HFFc6 (cell line): ENCODE data around the gene SLC12A2. TPM values are rescaled to one million over a fixed set of nuclear protein-coding genes. Genes with fewer than 3 reads are reported as not detected.

ENCODE experiments used
- DNase-seq: peaks from one replicate; pipeline ENCODE4 v3.0.0-alpha.2; 2018
- H3K27ac Mint-ChIP-seq: 2 replicates; pipeline ENCODE4 v1.8.0; 2020; ENCODE audit warnings: mild to moderate bottlenecking, mixed read lengths
- H3K27me3 Mint-ChIP-seq: 2 replicates; pipeline ENCODE4 v1.8.0; 2021; ENCODE audit warnings: mild to moderate bottlenecking, moderate library complexity, mixed read lengths; ENCODE audit not compliant: insufficient read depth
- H3K36me3 Mint-ChIP-seq: 2 replicates; pipeline ENCODE4 v1.8.0; 2021; ENCODE audit warnings: low read depth, mixed read lengths
- H3K4me1 Mint-ChIP-seq: 2 replicates; pipeline ENCODE4 v1.8.0; 2020; ENCODE audit warnings: low read depth, mixed read lengths
- H3K4me3 Mint-ChIP-seq: 2 replicates; pipeline ENCODE4 v1.8.0; 2020; ENCODE audit warnings: mild to moderate bottlenecking, moderate library complexity, mixed read lengths
- H3K9me3 Mint-ChIP-seq: 2 replicates; pipeline ENCODE4 v1.8.0; 2020; ENCODE audit warnings: mild to moderate bottlenecking, mixed read lengths
- total RNA-seq, 6 experiments: library from RNA; stranded (reverse); fragmentation: NEBNext Ultra II Directional; extraction: Animal tissue kit (Norgen Biotek cat#: 25700); gene quantifications; 2 replicates in 1 of 6; 3 replicates in 5 of 6; pipeline ENCODE4 v1.2.3, GENCODE V29; 2021
- TF ChIP-seq, protein P1 (sequence below): fragments of 200-600 bp; sonication (generic); IDR thresholded peaks from 2 replicates; pipeline ENCODE4 v1.5.0; 2021; ENCODE audit warnings: antibody characterized with exemption, mild to moderate bottlenecking

SLC12A2 gene
- total RNA-seq, 6 experiments from 2014 or later = 14.8 to 17.9 (median 16.1) TPM

DNA sequence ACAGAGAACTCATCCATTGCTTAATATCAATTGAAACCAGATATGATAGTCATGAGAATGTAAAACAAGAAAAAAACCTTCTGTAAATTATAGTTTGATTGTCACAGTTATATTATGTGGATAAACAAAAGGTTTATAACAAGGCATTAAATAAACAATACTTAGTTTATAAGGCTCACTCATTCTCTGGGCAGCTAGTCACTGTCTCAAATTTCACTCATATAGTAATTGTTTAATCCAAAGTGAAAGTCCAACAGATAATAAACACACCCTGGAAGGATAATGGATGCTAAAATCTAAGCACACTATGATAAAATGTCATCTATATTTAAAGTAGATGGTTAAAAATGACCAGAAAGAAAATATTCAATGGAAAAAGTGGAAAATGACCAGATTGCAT, 30.8 kb upstream of the SLC12A2 start:
- H3K9me3 Mint-ChIP-seq = peaks cover 10% of the 10 kb centered on the region
- TF ChIP-seq, protein P1, sequence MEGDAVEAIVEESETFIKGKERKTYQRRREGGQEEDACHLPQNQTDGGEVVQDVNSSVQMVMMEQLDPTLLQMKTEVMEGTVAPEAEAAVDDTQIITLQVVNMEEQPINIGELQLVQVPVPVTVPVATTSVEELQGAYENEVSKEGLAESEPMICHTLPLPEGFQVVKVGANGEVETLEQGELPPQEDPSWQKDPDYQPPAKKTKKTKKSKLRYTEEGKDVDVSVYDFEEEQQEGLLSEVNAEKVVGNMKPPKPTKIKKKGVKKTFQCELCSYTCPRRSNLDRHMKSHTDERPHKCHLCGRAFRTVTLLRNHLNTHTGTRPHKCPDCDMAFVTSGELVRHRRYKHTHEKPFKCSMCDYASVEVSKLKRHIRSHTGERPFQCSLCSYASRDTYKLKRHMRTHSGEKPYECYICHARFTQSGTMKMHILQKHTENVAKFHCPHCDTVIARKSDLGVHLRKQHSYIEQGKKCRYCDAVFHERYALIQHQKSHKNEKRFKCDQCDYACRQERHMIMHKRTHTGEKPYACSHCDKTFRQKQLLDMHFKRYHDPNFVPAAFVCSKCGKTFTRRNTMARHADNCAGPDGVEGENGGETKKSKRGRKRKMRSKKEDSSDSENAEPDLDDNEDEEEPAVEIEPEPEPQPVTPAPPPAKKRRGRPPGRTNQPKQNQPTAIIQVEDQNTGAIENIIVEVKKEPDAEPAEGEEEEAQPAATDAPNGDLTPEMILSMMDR = no peak
- no peaks in the 10 kb centered on the region for H3K27me3 Mint-ChIP-seq
- H3K4me3 Mint-ChIP-seq = no peak overlapping the region
- no peak overlapping the region for H3K27ac Mint-ChIP-seq
- peaks cover 39% of the 10 kb centered on the region for H3K36me3 Mint-ChIP-seq
- DNase-seq = no peak
- H3K4me1 Mint-ChIP-seq = peaks cover 20% of the 10 kb centered on the region

DNA sequence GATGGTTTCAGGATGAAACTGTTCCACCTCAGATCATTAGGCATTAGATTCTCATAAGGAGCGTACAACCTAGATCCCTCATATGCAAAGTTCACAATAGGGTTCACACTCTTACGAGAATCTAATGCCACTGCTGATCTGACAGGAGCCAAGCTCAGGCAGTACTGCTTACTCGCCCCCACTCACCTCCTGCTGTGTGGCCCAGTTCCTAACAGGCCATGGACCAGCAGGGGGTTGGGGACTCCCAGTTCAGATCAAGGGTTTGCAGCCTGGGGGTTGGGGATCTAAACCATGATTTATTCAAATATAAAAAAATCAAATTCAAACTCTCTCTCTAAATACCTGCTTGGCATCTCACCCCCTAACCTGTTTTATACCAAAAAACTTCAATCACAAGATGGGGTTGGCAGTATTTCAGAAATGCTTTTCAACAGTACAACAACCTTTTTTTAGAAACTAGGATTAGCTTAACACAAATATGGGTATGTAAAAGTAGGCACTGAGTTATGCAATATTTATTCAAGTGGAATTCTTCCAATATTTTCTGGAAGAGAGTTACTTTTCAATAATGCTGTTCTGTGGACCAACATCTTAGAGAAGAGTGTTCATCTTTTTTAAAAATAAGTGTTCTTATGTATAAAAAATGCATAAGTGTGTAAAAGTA, 30.1 kb upstream of the SLC12A2 start:
- peaks cover 38% of the 10 kb centered on the region for H3K36me3 Mint-ChIP-seq
- no peak overlapping the region for H3K27ac Mint-ChIP-seq
- no peak overlapping the region for H3K4me3 Mint-ChIP-seq
- peaks cover 20% of the 10 kb centered on the region for H3K4me1 Mint-ChIP-seq
- H3K9me3 Mint-ChIP-seq = peaks cover 3% of the 10 kb centered on the region
- peak; percentile 5 for DNase-seq
- H3K27me3 Mint-ChIP-seq = no peaks in the 10 kb centered on the region
- TF ChIP-seq, protein P1 = no peak

DNA sequence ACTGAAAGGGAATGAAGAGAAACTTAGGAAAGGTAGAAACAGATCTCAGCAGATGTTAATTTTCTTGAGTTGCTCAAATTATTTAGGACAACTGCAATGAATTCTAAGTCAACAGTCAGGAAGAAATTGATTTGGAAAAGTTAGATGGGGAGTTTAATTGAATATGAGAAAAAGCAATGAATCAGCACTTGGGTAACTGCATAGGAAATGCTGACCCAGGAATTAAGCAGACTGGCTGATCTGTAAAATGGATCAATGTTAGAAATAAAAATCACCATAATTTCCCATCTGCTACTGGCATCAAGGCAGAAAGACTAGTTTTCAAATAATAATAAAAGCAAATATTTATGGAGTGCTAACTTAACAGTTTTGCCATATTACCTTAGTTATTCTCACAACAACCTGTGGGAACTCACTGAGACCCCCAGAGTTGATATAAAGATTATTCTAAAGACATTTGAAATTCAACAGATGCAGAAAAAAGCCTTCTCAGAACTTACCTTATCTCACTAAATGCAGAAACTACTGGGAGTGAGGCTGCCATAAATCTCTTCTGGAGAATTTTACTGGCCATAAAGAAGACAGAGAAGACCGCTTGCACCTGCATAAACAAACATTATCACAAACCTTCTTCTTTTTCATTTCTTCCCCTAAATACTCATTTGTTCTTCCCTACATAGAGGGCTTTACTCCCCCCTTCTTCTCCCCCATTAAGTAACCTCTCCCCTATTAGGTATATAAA, 22.8 kb upstream of the SLC12A2 start:
- Mint-ChIP-seq H3K4me1 (peaks cover 29% of the 10 kb centered on the region), H3K4me3 (no peak overlapping the region), H3K27me3 (no peaks in the 10 kb centered on the region), H3K27ac (peak overlapping the region; percentile 79; the same call in 1 of the 2 replicates), H3K36me3 (peaks cover 26% of the 10 kb centered on the region), H3K9me3 (no peaks in the 10 kb centered on the region)
- TF ChIP-seq, protein P1 = no peak
- no peak for DNase-seq

DNA sequence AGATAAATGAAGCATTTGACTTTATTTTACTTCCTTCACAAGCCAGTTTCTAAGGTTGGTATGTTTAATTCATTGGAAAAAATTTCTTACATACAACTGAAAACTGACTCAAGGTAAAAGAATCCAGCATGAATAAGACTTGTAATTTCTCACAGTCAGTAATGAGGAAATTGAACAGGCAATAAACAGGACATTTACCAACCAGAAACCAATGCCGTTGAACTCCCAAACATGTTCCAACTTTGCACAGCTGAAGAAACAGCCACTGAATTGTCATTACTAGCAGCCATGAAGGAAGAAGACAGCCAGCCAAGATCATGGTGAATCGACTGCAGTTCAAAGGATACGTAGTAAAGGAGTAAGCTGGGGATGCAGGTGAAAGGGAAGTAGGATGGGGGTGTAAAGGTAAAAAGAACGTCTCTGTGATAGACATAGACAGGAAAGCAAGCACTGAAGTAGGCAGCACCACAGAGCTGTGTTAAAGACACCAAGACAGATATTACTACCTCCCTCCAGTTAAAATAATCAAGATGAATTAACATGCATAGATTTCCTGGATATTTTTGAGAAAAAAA, 21.3 kb upstream of the SLC12A2 start:
- Mint-ChIP-seq H3K27me3 (no peaks in the 10 kb centered on the region), H3K4me1 (peaks cover 29% of the 10 kb centered on the region), H3K9me3 (no peaks in the 10 kb centered on the region), H3K4me3 (peak overlapping the region; percentile 51), H3K36me3 (peaks cover 19% of the 10 kb centered on the region), H3K27ac (peak overlapping the region; percentile 79)
- TF ChIP-seq, protein P1 = no peak
- peak; percentile 67 for DNase-seq

DNA sequence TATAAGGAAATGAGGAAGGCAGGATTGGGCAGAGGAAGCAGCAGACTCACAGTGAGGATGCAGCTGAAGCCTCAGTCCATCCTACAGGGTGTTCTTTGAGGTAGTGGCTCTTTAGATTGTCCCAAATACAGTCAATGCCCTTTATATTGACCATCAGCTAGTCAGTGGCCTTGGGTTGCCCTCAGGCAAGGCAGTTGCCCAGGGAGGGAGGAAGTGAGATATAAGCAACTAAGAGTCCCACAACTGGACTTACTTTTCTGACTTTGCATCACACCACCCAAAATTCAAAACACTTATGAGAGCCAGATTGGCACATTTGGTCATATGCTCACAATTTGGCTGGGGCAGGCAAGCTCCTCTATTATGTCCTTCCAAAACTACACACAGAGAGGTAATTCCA, 9.4 kb upstream of the SLC12A2 start:
- Mint-ChIP-seq H3K4me3 (no peak overlapping the region), H3K27ac (no peak overlapping the region), H3K9me3 (no peaks in the 10 kb centered on the region), H3K36me3 (peaks cover 8% of the 10 kb centered on the region; the same call in 1 of the 2 replicates), H3K27me3 (no peaks in the 10 kb centered on the region), H3K4me1 (peaks cover 9% of the 10 kb centered on the region)
- TF ChIP-seq, protein P1 = no peak
- DNase-seq = no peak
